Measurements from ENCODE around the gene IFI44L.

GRCh38 chr1:78619803-78620579 is at the start of gene IFI44L:
- TF ChIP-seq POLR2AphosphoS5 (IDR thresholded peaks at IDR 0.05) (no peak), CTCF (IDR thresholded peaks at IDR 0.05) (no peak), EP300 (IDR thresholded peaks at IDR 0.05; ENCODE audit: low read depth) (no peak)
